Left lung (tissue), 10 donors: Measurements from ENCODE around the gene A3GALT2. TPM values are rescaled to one million over a fixed set of nuclear protein-coding genes. Genes with fewer than 3 reads are reported as not detected.
A peak's percentile ranks its signal among the peaks of the same experiment; 100 is the strongest.

Experiments used
- ATAC-seq: fragments of 200-7000 bp; cut with Tn5 transposase; one replicate; pipeline ENCODE4 v1.9.1; 2020; ENCODE audit warnings: moderate library complexity
- DNase-seq, 4 donors: peaks; one replicate each; pipeline ENCODE4 v3.0.0-alpha.2; 2013 to 2020
- H3K27ac ChIP-seq, 2 donors: fragments of 200-600 bp; sonication (generic) in 1 of 2; one replicate each; pipeline versions ENCODE4 v1.5.0 to v1.8.0; 2020 to 2021
- H3K27me3 ChIP-seq, 2 donors: fragments of 200-600 bp; sonication (generic) in 1 of 2; one replicate each; pipeline versions ENCODE4 v1.5.0 to v1.8.0; 2020 to 2021
- H3K36me3 ChIP-seq, 2 donors: fragments of 200-600 bp; sonication (generic) in 1 of 2; one replicate each; pipeline versions ENCODE4 v1.5.0 to v1.8.0; 2020 to 2021
- H3K4me1 ChIP-seq, 2 donors: fragments of 200-600 bp; one replicate each; pipeline ENCODE4 v1.8.0; 2021
- H3K4me3 ChIP-seq, 2 donors: fragments of 200-600 bp; sonication (generic) in 1 of 2; one replicate each; pipeline versions ENCODE4 v1.5.0 to v1.8.0; 2020 to 2021; ENCODE audit warnings: mild to moderate bottlenecking in 1 of 2
- H3K9me3 ChIP-seq, 2 donors: fragments of 200-600 bp; sonication (generic) in 1 of 2; one replicate each; pipeline versions ENCODE4 v1.5.0 to v1.8.0; 2020 to 2021
- CTCF ChIP-seq, 2 donors: fragments of 200-600 bp; sonication (generic) in 1 of 2; IDR thresholded peaks; one replicate each; pipeline versions ENCODE4 v1.5.0 to v1.8.0; 2021; ENCODE audit warnings: antibody characterized with exemption in 2 of 2
- intact Hi-C, 2 donors: fragments of 100-400 bp; cut with DNase I; formaldehyde crosslinking; loops; one replicate each; pipeline versions ENCODE4 v1.11.2 to v1.14.2; 2022
- polyA plus RNA-seq, 6 donors: library from polyadenylated mRNA; unstranded; fragments of 120-200 nt; gene quantifications; one replicate each; pipeline ENCODE4 v1.2.1, GENCODE V29; 2013; ENCODE audit not compliant: insufficient read length in 6 of 6
- total RNA-seq, 2 donors: library from RNA; stranded (reverse); fragmentation: NEBNext Ultra II Directional; extraction: Animal tissue kit (Norgen Biotek cat#: 25700); gene quantifications; one replicate each; pipeline ENCODE4 v1.2.1, GENCODE V29; 2021
- donor health status: DM: no; HTN: yes; CAD: no.
- donor health status: DM: no; HTN: no; CAD: no.

Gene A3GALT2
- total and polyA plus RNA-seq, 8 donors, result 0.25 to 0.28 (median 0.25) TPM; not detected in 5

- Histone ChIP-seq H3K27ac (peak overlapping the region; percentile 96 to 97), H3K36me3 (peaks cover 0 to 25% of the 10 kb centered on the region in 2 donors), H3K9me3 (no peaks in the 10 kb centered on the region), H3K4me1 (peaks cover 59 to 78% of the 10 kb centered on the region in 2 donors), H3K4me3 (peak overlapping the region in 1 of 2 donors; percentile 91), H3K27me3 (no peaks in the 10 kb centered on the region)
- intact Hi-C loops, result no loop called here
- no peak for TF ChIP-seq CTCF (IDR thresholded peaks at IDR 0.05)
- no peak for ATAC-seq
- no peak for DNase-seq
Observed at GRCh38 chr1:33346533-33346926, 25.6 kb upstream of the A3GALT2 start.

GRCh38 chr1:33344896-33345560, 24.1 kb upstream of the A3GALT2 start:
- Histone ChIP-seq H3K4me3 (peak overlapping the region in 1 of 2 donors; percentile 91), H3K27ac (peak overlapping the region; percentile 96 to 97), H3K4me1 (peaks cover 67 to 80% of the 10 kb centered on the region in 2 donors), H3K9me3 (no peaks in the 10 kb centered on the region), H3K36me3 (peaks cover 0 to 35% of the 10 kb centered on the region in 2 donors), H3K27me3 (no peaks in the 10 kb centered on the region)
- intact Hi-C loops, result no loop called here
- no peak for ATAC-seq
- DNase-seq, result no peak
- TF ChIP-seq CTCF (IDR thresholded peaks at IDR 0.05), result no peak

GRCh38 chr1:33343539-33343938, 22.6 kb upstream of the A3GALT2 start:
- DNase-seq (no peak), ATAC-seq (peak; percentile 3)
- no peak for TF ChIP-seq CTCF (IDR thresholded peaks at IDR 0.05)
- H3K4me3 ChIP-seq, result no peak overlapping the region
- peak overlapping the region; percentile 34 to 97 for H3K27ac ChIP-seq
- peaks cover 81 to 94% of the 10 kb centered on the region in 2 donors for H3K4me1 ChIP-seq
- H3K27me3 ChIP-seq, result no peaks in the 10 kb centered on the region
- intact Hi-C loops, result no loop called here
- H3K9me3 ChIP-seq, result no peaks in the 10 kb centered on the region
- H3K36me3 ChIP-seq, result peaks cover 0 to 35% of the 10 kb centered on the region in 2 donors

GRCh38 chr1:33342041-33342723, 21.3 kb upstream of the A3GALT2 start:
- ATAC-seq, result peak; percentile 77
- no peak for TF ChIP-seq CTCF (IDR thresholded peaks at IDR 0.05)
- peaks cover 0 to 35% of the 10 kb centered on the region in 2 donors for H3K36me3 ChIP-seq
- no peak overlapping the region for H3K4me3 ChIP-seq
- H3K4me1 ChIP-seq, result peaks cover 83 to 100% of the 10 kb centered on the region in 2 donors
- no peaks in the 10 kb centered on the region for H3K9me3 ChIP-seq
- peak overlapping the region; percentile 71 to 97 for H3K27ac ChIP-seq
- H3K27me3 ChIP-seq, result no peaks in the 10 kb centered on the region
- intact Hi-C loops, result no loop called here
- peak in 2 of 4 donors; percentile 84 to 89 for DNase-seq

- Histone ChIP-seq H3K27me3 (no peaks in the 10 kb centered on the region), H3K9me3 (no peaks in the 10 kb centered on the region), H3K36me3 (peaks cover 0 to 35% of the 10 kb centered on the region in 2 donors), H3K27ac (peak overlapping the region; percentile 71 to 97), H3K4me3 (no peak overlapping the region), H3K4me1 (peaks cover 76 to 100% of the 10 kb centered on the region in 2 donors)
- ATAC-seq (no peak), DNase-seq (no peak)
- TF ChIP-seq CTCF (IDR thresholded peaks at IDR 0.05), result no peak
- intact Hi-C loops, result no loop called here
Observed at GRCh38 chr1:33341190-33341589, 20.3 kb upstream of the A3GALT2 start.
